8988T (cell line): ENCODE results near the gene OSBPL5.

Experiments
- DNase-seq: peaks from one replicate; pipeline ENCODE4 v3.0.0; 2011

OSBPL5 gene

GRCh38 chr11:3148255-3148989 is 16.7 kb downstream of the OSBPL5 start:
- no peak for DNase-seq

- no peak for DNase-seq
Observed at GRCh38 chr11:3147626-3148025, 17.5 kb downstream of the OSBPL5 start.

GRCh38 chr11:3147257-3147619 is 17.9 kb downstream of the OSBPL5 start:
- no peak for DNase-seq

GRCh38 chr11:3146612-3147256 is 18.4 kb downstream of the OSBPL5 start:
- no peak for DNase-seq

GRCh38 chr11:3145206-3145520 is 19.9 kb downstream of the OSBPL5 start:
- no peak for DNase-seq

GRCh38 chr11:3144296-3145205 is 20.6 kb downstream of the OSBPL5 start:
- DNase-seq: no peak

- DNase-seq: no peak
Observed at GRCh38 chr11:3143136-3143880, 21.8 kb downstream of the OSBPL5 start.

GRCh38 chr11:3140291-3140603 is 24.9 kb downstream of the OSBPL5 start:
- DNase-seq: no peak

GRCh38 chr11:3139481-3140290 is 25.4 kb downstream of the OSBPL5 start:
- no peak for DNase-seq

- DNase-seq: no peak
Observed at GRCh38 chr11:3139086-3139440, 26.0 kb downstream of the OSBPL5 start.

GRCh38 chr11:3138178-3139085 is 26.7 kb downstream of the OSBPL5 start:
- DNase-seq: no peak

- no peak for DNase-seq
Observed at GRCh38 chr11:3137486-3138177, 27.5 kb downstream of the OSBPL5 start.

GRCh38 chr11:3136546-3137455 is 28.3 kb downstream of the OSBPL5 start:
- no peak for DNase-seq

GRCh38 chr11:3135481-3136440 is 29.3 kb downstream of the OSBPL5 start:
- DNase-seq: peak; percentile 33

GRCh38 chr11:3134651-3135480 is 30.2 kb downstream of the OSBPL5 start:
- peak; percentile 9 for DNase-seq

GRCh38 chr11:3134218-3134621 is 30.9 kb downstream of the OSBPL5 start:
- peak; percentile 1 for DNase-seq
